COR-L47 (cell line): ENCODE measurements around the gene P2RX3.

Source experiments
- DNase-seq: peaks from one replicate; lab custom pipeline; 2025; lab: John Stamatoyannopoulos, UW

The P2RX3 gene

GRCh38 chr11:57310091-57310490 lies 28.1 kb upstream of the P2RX3 start:
- DNase-seq = no peak

- DNase-seq = no peak
Measured at GRCh38 chr11:57310630-57311086, 27.5 kb upstream of the P2RX3 start.

GRCh38 chr11:57311109-57311936 lies 26.8 kb upstream of the P2RX3 start:
- DNase-seq = no peak

GRCh38 chr11:57312511-57313021 lies 25.6 kb upstream of the P2RX3 start:
- DNase-seq = no peak

GRCh38 chr11:57313071-57313787 lies 24.9 kb upstream of the P2RX3 start:
- DNase-seq = no peak

- no peak for DNase-seq
Measured at GRCh38 chr11:57313788-57314135, 24.4 kb upstream of the P2RX3 start.

GRCh38 chr11:57314221-57314973 lies 23.8 kb upstream of the P2RX3 start:
- no peak for DNase-seq

- no peak for DNase-seq
Measured at GRCh38 chr11:57315491-57315890, 22.7 kb upstream of the P2RX3 start.

- DNase-seq = no peak
Measured at GRCh38 chr11:57316017-57316416, 22.1 kb upstream of the P2RX3 start.

- DNase-seq = no peak
Measured at GRCh38 chr11:57318178-57318577, 20.0 kb upstream of the P2RX3 start.

- no peak for DNase-seq
Measured at GRCh38 chr11:57320067-57320718, 18.0 kb upstream of the P2RX3 start.

- no peak for DNase-seq
Measured at GRCh38 chr11:57320719-57321387, 17.3 kb upstream of the P2RX3 start.

GRCh38 chr11:57321388-57322255 lies 16.5 kb upstream of the P2RX3 start:
- DNase-seq = no peak

- DNase-seq = peak; percentile 40
Measured at GRCh38 chr11:57322256-57323166, 15.6 kb upstream of the P2RX3 start.

GRCh38 chr11:57323167-57323854 lies 14.8 kb upstream of the P2RX3 start:
- DNase-seq = no peak

GRCh38 chr11:57323855-57324153 lies 14.3 kb upstream of the P2RX3 start:
- no peak for DNase-seq

GRCh38 chr11:57324154-57324885 lies 13.8 kb upstream of the P2RX3 start:
- peak; percentile 17 for DNase-seq
